ENCODE measurements around the gene NDFIP2. TPM values are rescaled to one million over a fixed set of nuclear protein-coding genes. Genes with fewer than 3 reads are reported as not detected.

NDFIP2 gene
- total and polyA plus RNA-seq, 2 donors (not counting 1 experiment from before 2014, with no cell fraction given): 0.12 to 1.0 TPM

GRCh38 chr13:79540504-79540903, 59.5 kb downstream of the NDFIP2 start:
- Histone ChIP-seq H3K4me3 (ENCODE audit: control extremely low read depth in 1 of 5, extremely low read depth in 1 of 5, insufficient read depth in 1 of 5, low read depth in 2 of 5, low read length in 4 of 5) (no peak overlapping the region), H2AFZ (ENCODE audit: insufficient read depth, low read depth, low read length, poor library complexity, severe bottlenecking) (no peak overlapping the region), H4K20me1 (ENCODE audit: control insufficient read depth, insufficient read depth, low read length, poor library complexity, severe bottlenecking) (no peaks in the 10 kb centered on the region), H3K9me3 (ENCODE audit: control extremely low read depth in 1 of 3, control insufficient read depth in 2 of 3, insufficient read depth in 1 of 3, low read length in 2 of 3) (no peaks in the 10 kb centered on the region), H3K4me2 (replicated peaks; ENCODE audit: low read depth, low read length, poor library complexity, severe bottlenecking) (no peak overlapping the region), H3K27me3 (replicated peaks in 1 of 4; ENCODE audit: control extremely low read depth in 1 of 4, control insufficient read depth in 3 of 4, insufficient read depth in 4 of 4, low read length in 3 of 4) (no peaks in the 10 kb centered on the region), H3K36me3 (replicated peaks in 1 of 2; ENCODE audit: control extremely low read depth in 1 of 2, control insufficient read depth in 1 of 2, extremely low read depth in 1 of 2, insufficient read depth in 2 of 2, low read length in 1 of 2) (no peaks in the 10 kb centered on the region), H3K79me2 (ENCODE audit: control insufficient read depth, insufficient read depth, low read length) (no peaks in the 10 kb centered on the region), H3K27ac (ENCODE audit: low read length in 2 of 2) (no peak overlapping the region), H3K4me1 (ENCODE audit: control insufficient read depth in 2 of 2, insufficient read depth in 2 of 2, low read length in 2 of 2) (no peaks in the 10 kb centered on the region), H3K9ac (ENCODE audit: low read length) (no peak overlapping the region)
- no peak overlapping the region for H3K4me3 Mint-ChIP-seq
- ChIA-PET CTCF (interaction anchor here (0.9 to 6.5 kb wide), 12 partner anchors 9 to 1948 kb away, joined by 3 to 122 read pairs (median 5); partner anchors contain the start of gene NDFIP2), POLR2A (no interaction called here)
- H3K27me3 Mint-ChIP-seq: no peaks in the 10 kb centered on the region
- H3K4me1 Mint-ChIP-seq: no peaks in the 10 kb centered on the region
- H3K27ac Mint-ChIP-seq: no peak overlapping the region
- ATAC-seq (ENCODE audit: low read depth) (no peak), DNase-seq (no peak)
- intact Hi-C loops (cut with micrococcal nuclease): loop anchor here (5.0 to 10.0 kb wide), 2 partner anchors 563 to 1296 kb away; no protein-coding TSS in a partner anchor
- 100% methylated on average over 1 of the region's 4 CpGs for WGBS (ENCODE audit: insufficient coverage)
- no peaks in the 10 kb centered on the region for H3K9me3 Mint-ChIP-seq (ENCODE audit: insufficient read depth)
- TF ChIP-seq CTCF (IDR thresholded peaks at IDR 0.05) (no peak), EZH2 (IDR thresholded peaks at IDR 0.05; ENCODE audit: borderline replicate concordance, insufficient read depth, low read depth, low read length, poor library complexity, severe bottlenecking) (no peak)

GRCh38 chr13:79541426-79542049, 60.6 kb downstream of the NDFIP2 start:
- no peak overlapping the region for H3K27ac Mint-ChIP-seq
- no peaks in the 10 kb centered on the region for H3K9me3 ChIP-seq (ENCODE audit: control extremely low read depth in 1 of 3, control insufficient read depth in 2 of 3, insufficient read depth in 1 of 3, low read length in 2 of 3)
- no CpG with 5 or more reads among the region's 1 CpG for WGBS (ENCODE audit: insufficient coverage)
- H3K4me1 Mint-ChIP-seq: no peaks in the 10 kb centered on the region
- DNase-seq: peak; percentile 72
- no peak overlapping the region for H3K27ac ChIP-seq (ENCODE audit: low read length in 2 of 2)
- ChIA-PET CTCF (interaction anchor here (0.6 to 6.5 kb wide), 14 partner anchors 9 to 1421 kb away, joined by 3 to 122 read pairs (median 3); partner anchors contain the start of gene RBM26), POLR2A (no interaction called here)
- no peak overlapping the region for H3K4me3 ChIP-seq (ENCODE audit: control extremely low read depth in 1 of 5, extremely low read depth in 1 of 5, insufficient read depth in 1 of 5, low read depth in 2 of 5, low read length in 4 of 5)
- no peaks in the 10 kb centered on the region for H3K79me2 ChIP-seq (ENCODE audit: control insufficient read depth, insufficient read depth, low read length)
- H4K20me1 ChIP-seq (ENCODE audit: control insufficient read depth, insufficient read depth, low read length, poor library complexity, severe bottlenecking): no peaks in the 10 kb centered on the region
- H3K36me3 ChIP-seq (replicated peaks in 1 of 2; ENCODE audit: control extremely low read depth in 1 of 2, control insufficient read depth in 1 of 2, extremely low read depth in 1 of 2, insufficient read depth in 2 of 2, low read length in 1 of 2): no peaks in the 10 kb centered on the region
- no peaks in the 10 kb centered on the region for H3K4me1 ChIP-seq (ENCODE audit: control insufficient read depth in 2 of 2, insufficient read depth in 2 of 2, low read length in 2 of 2)
- no peaks in the 10 kb centered on the region for H3K27me3 ChIP-seq (replicated peaks in 1 of 4; ENCODE audit: control extremely low read depth in 1 of 4, control insufficient read depth in 3 of 4, insufficient read depth in 4 of 4, low read length in 3 of 4)
- no peak overlapping the region for H2AFZ ChIP-seq (ENCODE audit: insufficient read depth, low read depth, low read length, poor library complexity, severe bottlenecking)
- no peak for ATAC-seq (ENCODE audit: low read depth)
- H3K9me3 Mint-ChIP-seq (ENCODE audit: insufficient read depth): no peaks in the 10 kb centered on the region
- H3K4me2 ChIP-seq (replicated peaks; ENCODE audit: low read depth, low read length, poor library complexity, severe bottlenecking): no peak overlapping the region
- intact Hi-C loops (cut with micrococcal nuclease): loop anchor here (1.0 to 10.0 kb wide), 3 partner anchors 117 to 1297 kb away; no protein-coding TSS in a partner anchor
- no peaks in the 10 kb centered on the region for H3K27me3 Mint-ChIP-seq
- no peak overlapping the region for H3K4me3 Mint-ChIP-seq
- no peak for TF ChIP-seq EZH2 (IDR thresholded peaks at IDR 0.05; ENCODE audit: borderline replicate concordance, insufficient read depth, low read depth, low read length, poor library complexity, severe bottlenecking)
- TF ChIP-seq CTCF (IDR thresholded peaks at IDR 0.05): peak; percentile 99
- H3K9ac ChIP-seq (ENCODE audit: low read length): no peak overlapping the region
